ENCODE measurements around the gene SCAP. TPM values are rescaled to one million over a fixed set of nuclear protein-coding genes. Genes with fewer than 3 reads are reported as not detected.

SCAP gene
- total RNA-seq, 2 experiments from 2014 or later = 58.3 to 60.3 TPM

DNA sequence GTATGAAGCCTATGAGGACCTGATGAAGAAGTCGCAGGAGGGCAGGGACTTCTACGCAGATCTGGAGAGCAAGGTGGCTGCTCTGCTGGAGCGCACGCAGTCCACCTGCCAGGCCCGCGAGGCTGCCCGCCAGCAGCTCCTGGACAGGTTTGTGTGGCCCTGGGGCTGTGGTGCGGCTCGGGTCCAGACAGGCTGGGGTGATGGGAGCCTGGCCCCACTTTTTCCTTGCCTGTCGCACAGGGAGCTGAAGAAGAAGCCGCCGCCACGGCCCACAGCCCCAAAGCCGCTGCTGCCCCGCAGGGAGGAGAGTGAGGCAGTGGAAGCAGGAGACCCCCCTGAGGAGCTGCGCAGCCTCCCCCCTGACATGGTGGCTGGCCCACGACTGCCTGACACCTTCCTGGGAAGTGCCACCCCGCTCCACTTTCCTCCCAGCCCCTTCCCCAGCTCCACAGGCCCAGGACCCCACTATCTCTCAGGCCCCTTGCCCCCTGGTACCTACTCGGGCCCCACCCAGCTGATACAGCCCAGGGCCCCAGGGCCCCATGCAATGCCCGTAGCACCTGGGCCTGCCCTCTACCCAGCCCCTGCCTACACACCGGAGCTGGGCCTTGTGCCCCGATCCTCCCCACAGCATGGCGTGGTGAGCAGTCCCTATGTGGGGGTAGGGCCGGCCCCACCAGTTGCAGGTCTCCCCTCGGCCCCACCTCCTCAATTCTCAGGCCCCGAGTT lies 65.9 kb downstream of the SCAP start:
- no peaks in the 10 kb centered on the region for H3K4me1 ChIP-seq (ENCODE audit: insufficient read depth, low read length)
- ATAC-seq (ENCODE audit: poor library complexity) (peak; percentile 28), DNase-seq (peak in 1 of 14 experiments; percentile 21)
- no peak overlapping the region for H3K4me3 Mint-ChIP-seq
- TF ChIP-seq, protein P1, sequence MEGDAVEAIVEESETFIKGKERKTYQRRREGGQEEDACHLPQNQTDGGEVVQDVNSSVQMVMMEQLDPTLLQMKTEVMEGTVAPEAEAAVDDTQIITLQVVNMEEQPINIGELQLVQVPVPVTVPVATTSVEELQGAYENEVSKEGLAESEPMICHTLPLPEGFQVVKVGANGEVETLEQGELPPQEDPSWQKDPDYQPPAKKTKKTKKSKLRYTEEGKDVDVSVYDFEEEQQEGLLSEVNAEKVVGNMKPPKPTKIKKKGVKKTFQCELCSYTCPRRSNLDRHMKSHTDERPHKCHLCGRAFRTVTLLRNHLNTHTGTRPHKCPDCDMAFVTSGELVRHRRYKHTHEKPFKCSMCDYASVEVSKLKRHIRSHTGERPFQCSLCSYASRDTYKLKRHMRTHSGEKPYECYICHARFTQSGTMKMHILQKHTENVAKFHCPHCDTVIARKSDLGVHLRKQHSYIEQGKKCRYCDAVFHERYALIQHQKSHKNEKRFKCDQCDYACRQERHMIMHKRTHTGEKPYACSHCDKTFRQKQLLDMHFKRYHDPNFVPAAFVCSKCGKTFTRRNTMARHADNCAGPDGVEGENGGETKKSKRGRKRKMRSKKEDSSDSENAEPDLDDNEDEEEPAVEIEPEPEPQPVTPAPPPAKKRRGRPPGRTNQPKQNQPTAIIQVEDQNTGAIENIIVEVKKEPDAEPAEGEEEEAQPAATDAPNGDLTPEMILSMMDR (IDR thresholded peaks at IDR 0.05) = no peak
- H3K4me1 Mint-ChIP-seq (ENCODE audit: low read depth) = no peaks in the 10 kb centered on the region
- H3K27ac ChIP-seq (ENCODE audit: low read depth in 1 of 2, low read length in 2 of 2) = no peak overlapping the region
- POLR2A ChIA-PET = interaction anchor here (1.4 kb wide), 1 partner anchor 65 kb away, joined by 3 read pairs; no protein-coding TSS in a partner anchor
- H3K36me3 ChIP-seq (ENCODE audit: insufficient read depth, low read length) = peaks cover 89% of the 10 kb centered on the region
- CTCF ChIA-PET = interaction anchor here (0.9 kb wide), 1 partner anchor 11 kb away, joined by 3 read pairs; no protein-coding TSS in a partner anchor
- H3K9me3 ChIP-seq (ENCODE audit: control insufficient read depth in 1 of 2, insufficient read depth in 1 of 2, low read length in 2 of 2) = no peaks in the 10 kb centered on the region
- no peak overlapping the region for H3K27ac Mint-ChIP-seq
- H3K27me3 Mint-ChIP-seq = no peaks in the 10 kb centered on the region
- no peaks in the 10 kb centered on the region for H3K9me3 Mint-ChIP-seq
- intact Hi-C loops (cut with DNase I, micrococcal nuclease) = no loop called here
- peaks cover 58% of the 10 kb centered on the region for H3K36me3 Mint-ChIP-seq (ENCODE audit: low read depth)
- no peak overlapping the region for H3K4me3 ChIP-seq (ENCODE audit: low read length)
- no peaks in the 10 kb centered on the region for H3K27me3 ChIP-seq (ENCODE audit: control insufficient read depth in 1 of 2, insufficient read depth in 2 of 2, low read length in 2 of 2)

DNA sequence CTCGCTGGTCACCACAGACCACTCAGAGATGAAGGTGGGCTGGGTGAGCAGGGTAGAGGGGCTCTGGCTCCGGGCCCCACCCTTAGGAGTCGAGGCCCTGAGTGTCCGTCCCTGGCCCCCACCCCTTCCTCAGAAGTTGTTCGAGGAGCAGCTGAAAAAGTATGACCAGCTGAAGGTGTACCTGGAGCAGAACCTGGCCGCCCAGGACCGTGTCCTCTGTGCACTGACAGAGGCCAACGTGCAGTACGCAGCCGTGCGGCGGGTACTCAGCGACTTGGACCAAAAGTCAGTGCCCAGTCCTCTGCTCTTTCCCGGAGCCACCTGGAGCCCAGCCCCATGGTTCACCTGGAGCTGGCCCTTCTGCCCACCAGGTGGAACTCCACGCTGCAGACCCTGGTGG lies 66.5 kb downstream of the SCAP start:
- Histone ChIP-seq H3K9me3 (ENCODE audit: control insufficient read depth in 1 of 2, insufficient read depth in 1 of 2, low read length in 2 of 2) (no peaks in the 10 kb centered on the region), H3K4me3 (ENCODE audit: low read length) (no peak overlapping the region), H3K27ac (ENCODE audit: low read depth in 1 of 2, low read length in 2 of 2) (no peak overlapping the region), H3K27me3 (ENCODE audit: control insufficient read depth in 1 of 2, insufficient read depth in 2 of 2, low read length in 2 of 2) (no peaks in the 10 kb centered on the region), H3K4me1 (ENCODE audit: insufficient read depth, low read length) (peaks cover 3% of the 10 kb centered on the region), H3K36me3 (ENCODE audit: insufficient read depth, low read length) (peaks cover 87% of the 10 kb centered on the region)
- Mint-ChIP-seq H3K9me3 (no peaks in the 10 kb centered on the region), H3K4me1 (ENCODE audit: low read depth) (no peaks in the 10 kb centered on the region), H3K27me3 (no peaks in the 10 kb centered on the region), H3K27ac (no peak overlapping the region), H3K36me3 (ENCODE audit: low read depth) (peaks cover 52% of the 10 kb centered on the region), H3K4me3 (no peak overlapping the region)
- ATAC-seq (ENCODE audit: poor library complexity) (no peak), DNase-seq (peak in 1 of 14 experiments; percentile 13)
- TF ChIP-seq, protein P1 (IDR thresholded peaks at IDR 0.05) = no peak
- POLR2A ChIA-PET = interaction anchor here (1.4 kb wide), 1 partner anchor 66 kb away, joined by 3 read pairs; no protein-coding TSS in a partner anchor
- CTCF ChIA-PET = no interaction called here
- intact Hi-C loops (cut with DNase I, micrococcal nuclease) = no loop called here

GRCh38 chr3:47408839-47409229 lies 66.9 kb downstream of the SCAP start:
- Histone ChIP-seq H3K36me3 (ENCODE audit: insufficient read depth, low read length) (peaks cover 82% of the 10 kb centered on the region), H3K27me3 (ENCODE audit: control insufficient read depth in 1 of 2, insufficient read depth in 2 of 2, low read length in 2 of 2) (no peaks in the 10 kb centered on the region), H3K4me3 (ENCODE audit: low read length) (no peak overlapping the region), H3K27ac (ENCODE audit: low read depth in 1 of 2, low read length in 2 of 2) (no peak overlapping the region), H3K4me1 (ENCODE audit: insufficient read depth, low read length) (peaks cover 3% of the 10 kb centered on the region), H3K9me3 (ENCODE audit: control insufficient read depth in 1 of 2, insufficient read depth in 1 of 2, low read length in 2 of 2) (no peaks in the 10 kb centered on the region)
- intact Hi-C loops (cut with DNase I, micrococcal nuclease) = no loop called here
- TF ChIP-seq, protein P1 (IDR thresholded peaks at IDR 0.05) = no peak
- POLR2A ChIA-PET = interaction anchor here (1.4 kb wide), 1 partner anchor 66 kb away, joined by 3 read pairs; no protein-coding TSS in a partner anchor
- CTCF ChIA-PET = no interaction called here
- Mint-ChIP-seq H3K36me3 (ENCODE audit: low read depth) (peaks cover 49% of the 10 kb centered on the region), H3K27me3 (no peaks in the 10 kb centered on the region), H3K4me1 (ENCODE audit: low read depth) (no peaks in the 10 kb centered on the region), H3K4me3 (no peak overlapping the region), H3K27ac (no peak overlapping the region), H3K9me3 (no peaks in the 10 kb centered on the region)
- no peak for ATAC-seq (ENCODE audit: poor library complexity)
- no peak for DNase-seq

All from CD4-positive, alpha-beta T cell (primary cell).